SKM-1 (cell line): ENCODE results near the gene XRCC5.
"Not testable (repeated sequence)": the region's sequence is repeated elsewhere in the genome, so short reads cannot be mapped to it uniquely, and the experiment has no call there.

ENCODE experiments used
- DNase-seq: peaks from one replicate; lab custom pipeline; 2025; ENCODE audit not compliant: unreplicated experiment; lab: John Stamatoyannopoulos, UW

Gene XRCC5

GRCh38 chr2:216192931-216193330 is 83.8 kb downstream of the XRCC5 start:
- DNase-seq, result no peak

DNA sequence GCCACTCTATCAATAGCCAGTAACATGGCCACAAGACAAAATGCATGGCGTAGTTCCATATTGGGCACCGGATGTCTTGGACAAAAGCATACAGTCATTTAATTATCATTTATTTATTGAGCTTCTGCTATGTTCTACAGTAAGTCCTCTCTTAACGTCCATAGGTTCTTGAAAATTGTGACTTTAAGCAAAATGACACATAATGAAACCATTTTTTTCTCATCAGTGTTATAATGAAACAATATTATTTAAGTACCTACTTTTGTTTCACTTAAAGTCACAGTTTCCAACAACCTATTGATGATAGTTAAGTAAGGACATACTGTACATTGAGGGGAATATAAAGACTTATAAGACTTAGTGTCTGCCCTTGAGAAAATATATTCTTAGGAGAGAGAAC is 84.9 kb downstream of the XRCC5 start:
- no peak for DNase-seq

- no peak for DNase-seq
Measured at GRCh38 chr2:216194561-216194960, 85.4 kb downstream of the XRCC5 start.

GRCh38 chr2:216195565-216196029 is 86.4 kb downstream of the XRCC5 start:
- DNase-seq, result no peak

- DNase-seq, result no peak
Measured at GRCh38 chr2:216201692-216202306, 92.7 kb downstream of the XRCC5 start.

GRCh38 chr2:216202626-216203250 is 93.6 kb downstream of the XRCC5 start:
- no peak for DNase-seq

GRCh38 chr2:216205486-216205885 is 96.3 kb downstream of the XRCC5 start:
- peak; percentile 36 for DNase-seq

DNA sequence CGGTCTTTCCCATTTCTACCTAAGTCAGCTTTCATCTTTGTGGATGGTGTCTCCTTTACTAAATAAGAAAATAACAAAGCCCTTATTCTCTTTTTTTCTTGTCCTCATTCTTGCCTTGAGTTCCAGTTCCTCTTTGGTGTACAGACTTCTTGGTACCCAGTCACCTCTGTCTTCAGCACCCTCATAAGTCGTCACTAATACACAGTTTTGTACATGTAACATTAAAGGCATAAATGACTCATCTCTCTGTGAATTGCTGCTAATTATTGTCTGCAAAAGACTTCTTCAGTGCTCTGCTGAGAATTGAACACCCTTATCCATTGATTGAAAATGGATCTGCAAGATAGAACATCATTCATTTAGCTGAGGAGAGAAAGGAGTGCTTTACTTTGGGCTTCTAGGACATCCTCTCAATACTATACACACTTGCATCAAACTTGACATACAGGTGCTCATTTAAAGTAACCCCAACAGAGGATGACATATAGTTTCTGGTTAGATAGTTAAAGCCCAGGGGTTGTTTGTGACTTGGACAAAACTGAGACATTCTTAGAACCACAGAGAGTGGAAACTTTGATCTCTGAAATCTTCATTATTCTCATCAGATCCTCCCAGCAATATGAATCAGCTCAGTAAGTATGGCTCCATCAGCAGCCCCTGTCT is 97.0 kb downstream of the XRCC5 start:
- no peak for DNase-seq

- DNase-seq, result no peak
Measured at GRCh38 chr2:216206821-216207220, 97.7 kb downstream of the XRCC5 start.

GRCh38 chr2:216208661-216209060 is 99.5 kb downstream of the XRCC5 start:
- DNase-seq, result not testable (repeated sequence)

DNA sequence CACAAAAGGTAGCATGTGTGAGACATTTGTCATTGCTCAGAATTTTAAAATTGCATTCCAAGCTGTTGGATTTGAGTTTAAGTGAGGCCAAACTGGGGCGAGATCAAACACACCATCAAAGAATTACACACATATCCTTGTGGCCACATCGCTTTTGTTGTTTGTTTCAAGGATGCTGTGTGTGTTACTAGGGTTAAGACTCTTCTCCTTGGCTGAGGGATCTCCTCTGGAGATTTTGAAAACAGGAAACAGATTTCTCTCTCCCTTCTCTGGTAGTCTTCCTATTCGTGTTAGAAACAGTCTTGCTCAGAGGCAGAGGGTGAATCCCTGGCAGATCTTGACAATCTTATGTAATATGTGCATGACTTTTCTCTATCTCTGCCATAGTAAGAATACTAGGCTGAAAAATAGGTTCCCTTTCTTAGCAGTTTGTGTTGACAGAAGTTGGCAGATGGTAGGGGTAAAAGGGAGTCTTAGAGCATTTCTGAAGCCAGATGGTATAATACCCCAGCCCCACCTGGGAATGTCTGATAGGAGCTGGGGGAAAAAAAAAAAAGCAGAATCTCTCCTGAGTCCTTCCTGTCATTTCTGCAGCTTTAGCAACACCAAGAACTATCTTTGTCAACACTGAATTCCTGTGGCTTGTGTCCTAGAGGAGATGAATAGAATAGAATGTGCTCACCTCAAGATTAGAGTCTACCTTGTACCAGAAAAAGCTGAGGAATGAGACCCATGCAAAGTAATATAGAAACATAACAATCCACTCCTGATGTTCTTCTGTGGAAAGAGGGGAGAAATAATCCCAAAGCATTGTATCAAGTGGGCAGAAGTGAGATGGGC is 101.8 kb downstream of the XRCC5 start:
- DNase-seq, result no peak

- no peak for DNase-seq
Measured at GRCh38 chr2:216211614-216212145, 102.5 kb downstream of the XRCC5 start.

GRCh38 chr2:216214768-216215167 is 105.6 kb downstream of the XRCC5 start:
- no peak for DNase-seq

DNA sequence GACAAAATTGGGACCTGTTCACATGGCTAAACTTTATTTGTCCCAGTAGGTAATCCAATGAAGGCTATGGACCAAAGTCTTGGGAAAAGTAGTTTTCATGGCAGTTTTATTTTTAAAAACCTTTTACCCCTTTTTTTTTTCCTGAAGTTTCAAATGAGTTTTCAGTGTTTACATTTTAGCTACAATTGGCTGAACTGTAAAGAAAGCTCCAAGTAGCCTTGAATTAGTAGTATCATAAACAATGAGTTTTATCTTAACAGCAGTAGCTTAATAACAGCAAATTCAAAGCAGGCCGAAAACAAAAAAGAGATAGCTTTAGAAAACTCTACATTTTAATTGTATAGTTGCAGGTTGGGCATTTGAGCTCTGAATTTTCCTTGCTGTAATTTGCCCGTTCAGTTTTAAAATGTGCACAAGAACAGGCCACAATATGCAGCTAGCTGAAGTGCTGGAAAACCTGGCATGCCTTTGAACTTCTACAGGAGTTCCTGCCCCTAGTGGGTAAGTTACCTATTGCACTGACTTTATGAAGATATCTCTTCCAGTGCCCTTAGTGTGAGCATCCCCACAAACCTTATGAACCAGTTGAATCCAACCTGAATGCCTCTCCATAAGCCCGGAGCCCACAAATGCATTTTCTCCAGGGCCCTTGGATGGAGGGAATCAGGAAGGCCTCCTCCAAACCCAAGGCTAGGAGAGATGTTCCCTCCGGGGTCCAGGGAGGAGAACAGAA is 106.7 kb downstream of the XRCC5 start:
- DNase-seq, result no peak

DNA sequence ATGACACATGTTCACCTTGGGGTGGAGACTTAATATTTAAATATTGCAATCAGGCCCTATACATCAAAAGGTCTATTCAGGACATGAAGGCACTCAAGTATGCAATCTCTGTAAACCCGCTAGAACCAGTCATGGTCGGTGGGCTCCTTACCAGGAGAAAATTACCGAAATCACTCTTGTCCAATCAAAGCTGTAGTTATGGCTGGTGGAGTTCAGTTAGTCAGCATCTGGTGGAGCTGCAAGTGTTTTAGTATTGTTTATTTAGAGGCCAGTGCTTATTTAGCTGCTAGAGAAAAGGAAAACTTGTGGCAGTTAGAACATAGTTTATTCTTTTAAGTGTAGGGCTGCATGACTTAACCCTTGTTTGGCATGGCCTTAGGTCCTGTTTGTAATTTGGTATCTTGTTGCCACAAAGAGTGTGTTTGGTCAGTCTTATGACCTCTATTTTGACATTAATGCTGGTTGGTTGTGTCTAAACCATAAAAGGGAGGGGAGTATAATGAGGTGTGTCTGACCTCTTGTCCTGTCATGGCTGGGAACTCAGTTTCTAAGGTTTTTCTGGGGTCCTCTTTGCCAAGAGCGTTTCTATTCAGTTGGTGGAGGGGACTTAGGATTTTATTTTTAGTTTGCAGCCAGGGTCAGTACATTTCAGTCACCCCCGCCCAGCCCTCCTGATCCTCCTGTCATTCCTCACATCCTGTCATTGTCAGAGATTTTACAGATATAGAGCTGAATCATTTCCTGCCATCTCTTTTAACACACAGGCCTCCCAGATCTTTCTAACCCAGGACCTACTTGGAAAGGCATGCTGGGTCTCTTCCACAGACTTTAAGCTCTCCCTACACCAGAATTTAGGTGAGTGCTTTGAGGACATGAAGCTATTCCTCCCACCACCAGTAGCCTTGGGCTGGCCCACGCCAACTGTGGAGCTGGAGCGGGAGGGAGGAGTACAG is 108.1 kb downstream of the XRCC5 start:
- no peak for DNase-seq

DNA sequence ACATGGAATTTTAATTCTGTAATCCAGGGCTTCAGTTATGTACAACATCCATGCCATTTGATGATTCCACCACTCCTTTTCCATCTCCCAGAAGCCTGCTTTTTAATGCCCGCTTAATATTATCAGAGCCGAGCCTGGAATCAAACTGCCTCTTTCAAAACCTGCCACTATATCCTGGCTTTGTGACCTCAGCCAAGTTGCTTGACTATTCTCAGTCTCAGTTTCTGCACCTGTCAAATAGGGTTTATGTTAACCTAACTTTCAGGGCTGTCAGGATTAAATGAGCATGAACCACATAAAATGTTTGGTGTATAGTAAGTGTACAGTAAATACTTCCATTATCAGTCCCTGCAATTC is 108.7 kb downstream of the XRCC5 start:
- no peak for DNase-seq

- no peak for DNase-seq
Measured at GRCh38 chr2:216219861-216220260, 110.7 kb downstream of the XRCC5 start.

DNA sequence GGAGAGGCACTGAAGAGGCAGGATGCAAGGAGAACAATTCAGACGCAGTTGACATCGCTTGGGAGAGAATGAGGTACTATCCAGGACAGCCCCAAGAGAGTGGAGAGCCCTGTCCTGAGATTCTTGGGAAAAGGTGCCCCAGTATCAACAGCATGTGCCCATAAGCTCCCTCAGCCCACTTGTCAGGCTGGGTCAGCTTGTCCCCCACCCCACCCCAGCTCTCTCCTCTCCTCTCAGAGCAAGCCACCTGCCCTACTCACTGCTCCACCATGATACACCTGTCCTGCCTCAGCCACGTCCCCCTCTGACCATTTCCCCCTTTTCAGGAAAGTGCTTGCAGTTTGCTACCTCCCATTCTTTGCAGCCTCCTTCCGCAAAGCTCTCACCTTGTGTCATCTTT is 111.8 kb downstream of the XRCC5 start:
- DNase-seq, result no peak

DNA sequence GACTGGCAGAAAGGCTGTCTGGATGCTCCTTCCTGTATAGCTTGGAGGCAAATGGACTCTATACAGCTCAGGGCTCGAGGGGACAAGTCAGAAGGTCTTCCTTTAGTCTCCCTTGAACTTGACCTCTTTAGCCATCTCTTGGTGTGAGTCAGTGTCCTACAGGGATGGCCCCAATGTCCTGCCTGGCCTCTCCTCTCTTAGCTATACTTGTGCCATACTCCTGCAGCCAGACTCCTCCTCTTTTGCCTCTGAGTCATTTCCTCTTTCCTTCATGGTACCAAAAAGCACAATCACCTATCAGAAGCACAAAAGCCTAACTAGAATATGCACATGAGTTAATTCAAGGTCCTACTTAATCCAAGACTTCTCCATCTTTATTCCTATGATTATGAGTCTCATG is 112.7 kb downstream of the XRCC5 start:
- DNase-seq, result no peak
